H1 (cell line): Measurements from ENCODE around the gene RPS6KL1. TPM values are rescaled to one million over a fixed set of nuclear protein-coding genes. Genes with fewer than 3 reads are reported as not detected.

ENCODE experiments used
- CTCF ChIA-PET: fragments of 300-600 bp; sonication (Branson Sonifier 250); formaldehyde crosslinking; loops from one replicate; lab custom pipeline; 2021; ENCODE audit not compliant: partially characterized antibody; lab: Charles Lee
- POLR2A ChIA-PET: fragments of 300-600 bp; sonication (Branson Sonifier 250); formaldehyde crosslinking; loops from one replicate; lab custom pipeline; 2021; ENCODE audit warnings: inconsistent platforms; ENCODE audit not compliant: partially characterized antibody; lab: Charles Lee
- DNase-seq, 2 experiments: peaks; one replicate each; pipeline versions ENCODE4 v3.0.0 to v3.0.0-alpha.2; 2010 to 2022; ENCODE audit warnings: low spot score in 2 of 2, low read depth in 1 of 2, mixed read lengths in 1 of 2
- FAIRE-seq: peaks from 2 replicates; lab custom pipeline; 2011; peaks lifted over from hg19 to GRCh38; lab: Jason Lieb, UNC
- H2AFZ ChIP-seq: 2 replicates; pipeline ENCODE4 v1.8.1; 2012; ENCODE audit warnings: low read length, inconsistent platforms
- H2AK5ac ChIP-seq: 2 replicates; pipeline ENCODE4 v1.6.1; 2013; ENCODE audit warnings: low read depth, low read length
- H2BK120ac ChIP-seq: replicated peaks from 2 replicates; pipeline ENCODE3; 2013; ENCODE audit warnings: low read depth, low read length, inconsistent platforms
- H2BK12ac ChIP-seq: 2 replicates; pipeline ENCODE4 v1.6.1; 2013; ENCODE audit warnings: low read depth, low read length
- H2BK15ac ChIP-seq: 2 replicates; pipeline ENCODE4 v1.6.1; 2013; ENCODE audit warnings: low read length
- H2BK20ac ChIP-seq: 2 replicates; pipeline ENCODE4 v1.6.1; 2013; ENCODE audit warnings: low read length
- H2BK5ac ChIP-seq: 2 replicates; pipeline ENCODE4 v1.6.1; 2013; ENCODE audit warnings: low read depth, low read length
- H3K14ac ChIP-seq: 2 replicates; pipeline ENCODE4 v1.6.1; 2013; ENCODE audit warnings: inconsistent platforms; ENCODE audit not compliant: insufficient read length
- H3K18ac ChIP-seq: 2 replicates; pipeline ENCODE4 v1.6.1; 2013; ENCODE audit warnings: low read length; ENCODE audit errors: extremely low read depth
- H3K23ac ChIP-seq: 2 replicates; pipeline ENCODE4 v1.6.1; 2013; ENCODE audit warnings: inconsistent platforms; ENCODE audit not compliant: insufficient read length
- H3K23me2 ChIP-seq: 2 replicates; pipeline ENCODE4 v1.6.1; 2013; ENCODE audit warnings: low read depth, low read length
- H3K27ac ChIP-seq: 2 replicates; pipeline ENCODE4 v1.6.1; 2011; ENCODE audit warnings: low read depth, low read length, inconsistent platforms
- H3K27me3 ChIP-seq, 4 experiments: replicated peaks in 1 of 4; 1 replicate in 1 of 4; 2 replicates in 3 of 4; pipeline versions ENCODE4 v1.6.1 to v1.8.1; 2011 to 2013; ENCODE audit warnings: low read length in 3 of 4, mild to moderate bottlenecking in 3 of 4, inconsistent platforms in 2 of 4, mixed read lengths in 2 of 4, moderate library complexity in 1 of 4; ENCODE audit not compliant: control insufficient read depth in 3 of 4, insufficient read depth in 3 of 4; ENCODE audit errors: extremely low read depth in 1 of 4
- H3K36me3 ChIP-seq, 4 experiments: 2 replicates each; pipeline versions ENCODE4 v1.6.1 to v1.8.1; 2011 to 2013; ENCODE audit warnings: mild to moderate bottlenecking in 4 of 4, low read length in 3 of 4, moderate library complexity in 2 of 4, control low read depth in 1 of 4, inconsistent platforms in 1 of 4; ENCODE audit not compliant: insufficient read depth in 4 of 4, control insufficient read depth in 2 of 4
- H3K4ac ChIP-seq: replicated peaks from 2 replicates; pipeline ENCODE3; 2013; ENCODE audit warnings: low read length, low read depth, mixed read lengths, inconsistent platforms; ENCODE audit not compliant: insufficient read length
- H3K4me1 ChIP-seq, 4 experiments: replicated peaks in 1 of 4; 1 replicate in 1 of 4; 2 replicates in 3 of 4; pipeline versions ENCODE4 v1.6.1 to v1.8.1; 2011 to 2013; ENCODE audit warnings: low read length in 3 of 4, inconsistent platforms in 2 of 4, mixed read lengths in 1 of 4; ENCODE audit not compliant: insufficient read depth in 4 of 4, control insufficient read depth in 3 of 4
- H3K4me2 ChIP-seq, 2 experiments: 2 replicates each; pipeline versions ENCODE4 v1.6.1 to v1.8.1; 2011 to 2013; ENCODE audit warnings: low read depth in 2 of 2, low read length in 2 of 2, control low read depth in 1 of 2, inconsistent platforms in 1 of 2, mild to moderate bottlenecking in 1 of 2; ENCODE audit not compliant: insufficient read depth in 1 of 2
- H3K4me3 ChIP-seq, 4 experiments: fragments of 200-600, 300-600 bp in 1 of 4; sonication (generic), shearing (Covaris generic), sonication (Bioruptor Twin) in 1 of 4; 2 replicates each; pipeline versions ENCODE4 v1.5.1 to v1.8.1; 2011 to 2016; ENCODE audit warnings: low read length in 4 of 4, low read depth in 3 of 4, control low read depth in 2 of 4, inconsistent platforms in 2 of 4, mild to moderate bottlenecking in 2 of 4, mixed read lengths in 1 of 4, moderate library complexity in 1 of 4; ENCODE audit not compliant: insufficient read depth in 2 of 4; ENCODE audit errors: extremely low read depth in 1 of 4
- H3K56ac ChIP-seq: replicated peaks from 2 replicates; pipeline ENCODE3; 2013; ENCODE audit warnings: low read depth, mild to moderate bottlenecking, mixed read lengths, low read length, inconsistent platforms; ENCODE audit not compliant: insufficient read length
- H3K79me1 ChIP-seq: 2 replicates; pipeline ENCODE4 v1.6.1; 2013; ENCODE audit warnings: low read depth, low read length, control low read depth
- H3K79me2 ChIP-seq, 2 experiments: 2 replicates each; pipeline versions ENCODE4 v1.6.1 to v1.8.1; 2012 to 2013; ENCODE audit warnings: low read length in 2 of 2, mild to moderate bottlenecking in 2 of 2, inconsistent platforms in 1 of 2; ENCODE audit not compliant: insufficient read depth in 2 of 2, control insufficient read depth in 1 of 2
- H3K9ac ChIP-seq, 4 experiments: replicated peaks in 1 of 4; 1 replicate in 1 of 4; 2 replicates in 3 of 4; pipeline versions ENCODE4 v1.6.1 to v1.8.1; 2011 to 2013; ENCODE audit warnings: low read depth in 3 of 4, low read length in 3 of 4, control low read depth in 2 of 4, mild to moderate bottlenecking in 2 of 4, moderate library complexity in 2 of 4, inconsistent platforms in 1 of 4; ENCODE audit errors: extremely low read depth in 1 of 4
- H3K9me3 ChIP-seq, 2 experiments: 2 replicates each; pipeline versions ENCODE4 v1.6.1 to v1.8.1; 2012 to 2013; ENCODE audit warnings: mild to moderate bottlenecking in 2 of 2, moderate library complexity in 2 of 2, control low read depth in 1 of 2, inconsistent platforms in 1 of 2, low read depth in 1 of 2, low read length in 1 of 2, mixed read lengths in 1 of 2; ENCODE audit not compliant: insufficient read depth in 2 of 2
- H4K20me1 ChIP-seq, 2 experiments: replicated peaks in 1 of 2; 2 replicates each; pipeline versions ENCODE3 to v1.8.1; 2011 to 2013; ENCODE audit warnings: inconsistent platforms in 2 of 2, low read length in 2 of 2, mild to moderate bottlenecking in 1 of 2; ENCODE audit not compliant: insufficient read depth in 2 of 2, control insufficient read depth in 1 of 2
- H4K5ac ChIP-seq: 2 replicates; pipeline ENCODE4 v1.6.1; 2013; ENCODE audit warnings: low read length, low read depth, mixed read lengths, inconsistent platforms; ENCODE audit not compliant: insufficient read length
- H4K8ac ChIP-seq: 2 replicates; pipeline ENCODE4 v1.8.0; 2013; ENCODE audit warnings: mild to moderate bottlenecking, moderate library complexity, low read length, inconsistent platforms; ENCODE audit not compliant: insufficient read depth; ENCODE audit errors: extremely low read depth
- H4K91ac ChIP-seq: replicated peaks from 2 replicates; pipeline ENCODE3; 2013; ENCODE audit warnings: low read length, mixed read lengths, inconsistent platforms; ENCODE audit not compliant: insufficient read length
- ATF3 ChIP-seq: IDR thresholded peaks from 2 replicates; pipeline ENCODE4 v1.6.1; 2011; ENCODE audit warnings: low read depth, mild to moderate bottlenecking, low read length; ENCODE audit not compliant: insufficient read depth
- CTCF ChIP-seq, 3 experiments: IDR thresholded peaks; 1 replicate in 2 of 3; 2 replicates in 1 of 3; pipeline versions ENCODE4 v1.5.1 to v1.6.1; 2011; ENCODE audit warnings: low read length in 3 of 3, mild to moderate bottlenecking in 3 of 3, inconsistent platforms in 2 of 3, low read depth in 1 of 3, moderate library complexity in 1 of 3; ENCODE audit not compliant: insufficient read depth in 1 of 3; ENCODE audit errors: control extremely low read depth in 1 of 3
- EP300 ChIP-seq, 2 experiments: IDR thresholded peaks; 1 replicate in 1 of 2; 2 replicates in 1 of 2; pipeline ENCODE4 v1.6.1; 2011 to 2012; ENCODE audit warnings: low read depth in 2 of 2, low read length in 2 of 2, mild to moderate bottlenecking in 2 of 2, borderline replicate concordance in 1 of 2, inconsistent platforms in 1 of 2, moderate library complexity in 1 of 2
- RNF2 ChIP-seq: fragments of 200-900, 300-1000 bp; sonication (generic); IDR thresholded peaks from 2 replicates; pipeline ENCODE4 v1.7.1; 2016; ENCODE audit warnings: borderline replicate concordance, low read depth, mild to moderate bottlenecking, antibody characterized with exemption, low read length; ENCODE audit not compliant: poor library complexity, severe bottlenecking; ENCODE audit errors: missing control alignments
- SIN3A ChIP-seq, 2 experiments: IDR thresholded peaks in 1 of 2; conservative IDR thresholded peaks in 1 of 2; 2 replicates each; pipeline ENCODE4 v1.6.1; 2011 to 2012; ENCODE audit warnings: low read length in 2 of 2, improper control_type of control experiment in 1 of 2, low read depth in 1 of 2, mild to moderate bottlenecking in 1 of 2
- SRF ChIP-seq: IDR thresholded peaks from 2 replicates; pipeline ENCODE4 v1.6.1; 2011; ENCODE audit warnings: mild to moderate bottlenecking, low read depth, low read length, moderate library complexity
- TBP ChIP-seq: IDR thresholded peaks from 2 replicates; pipeline ENCODE4 v1.6.1; 2011; ENCODE audit warnings: low read depth, low read length, improper control_type of control experiment
- YY1 ChIP-seq: IDR thresholded peaks from 2 replicates; pipeline ENCODE4 v1.6.1; 2011; ENCODE audit warnings: low read depth, mild to moderate bottlenecking, low read length
- WGBS, 2 experiments: shearing (Covaris generic) in 1 of 2; methylation state at CpG; one replicate each; pipeline versions ENCODE4 v1.1.6 to v1.1.7; 2013 to 2015; ENCODE audit warnings: low lambda C conversion rate in 2 of 2, mixed read lengths in 2 of 2, inconsistent platforms in 1 of 2, low coverage in 1 of 2, missing lambda C conversion rate in 1 of 2; ENCODE audit not compliant: insufficient replicate concordance in 2 of 2, insufficient coverage in 1 of 2, insufficient read length in 1 of 2; ENCODE audit errors: extremely low coverage in 1 of 2, missing lambda C conversion rate in 1 of 2; 5-methylcytosine and 5-hydroxymethylcytosine counted together
- polyA plus RNA-seq, 7 experiments: library from polyadenylated mRNA; depleted of rRNA in 3 of 7; stranded (reverse) in 5 of 7; unstranded in 2 of 7; fragments of >200 nt in 5 of 7; fragments of 200-250 nt in 2 of 7; gene quantifications; 1 replicate in 5 of 7; 2 replicates in 1 of 7; 4 replicates in 1 of 7; pipeline versions ENCODE4 v1.2.1 to v1.2.3, GENCODE V29; 2011 to 2013; ENCODE audit warnings: missing spikeins in 2 of 7, mixed read lengths in 2 of 7
- total RNA-seq: library from RNA; stranded (reverse); fragmentation: NEBNext Ultra II Directional; extraction: Animal tissue kit (Norgen Biotek cat#: 25700); gene quantifications from 2 replicates; pipeline ENCODE4 v1.2.1, GENCODE V29; 2021

RPS6KL1 gene
- total and polyA plus RNA-seq, 2 of the 8 experiments (the other 6 are each of a cell fraction or from before 2014, with no cell fraction given), result 9.8 to 13.8 TPM

- POLR2A ChIA-PET, result interaction anchor here (0.8 to 1.0 kb wide), 2 partner anchors 40 to 54 kb away, joined by 3 read pairs; partner anchors contain the start of gene EIF2B2
- H3K4me3 ChIP-seq, result no peak overlapping the region
- no peak overlapping the region for H2BK12ac ChIP-seq
- no peak for TF ChIP-seq ATF3
- TF ChIP-seq SIN3A (conservative IDR thresholded peaks at IDR 0.05 in 1 of 2, IDR thresholded peaks at IDR 0.05 in 1 of 2; ENCODE audit: low read depth in 1 of 2, low read length in 2 of 2), result no peak
- no peak for TF ChIP-seq EP300 (IDR thresholded peaks at IDR 0.05; ENCODE audit: borderline replicate concordance in 1 of 2, low read depth in 2 of 2, low read length in 2 of 2)
- no peak for TF ChIP-seq TBP
- TF ChIP-seq YY1, result no peak
- no peak for TF ChIP-seq SRF
- no peak for TF ChIP-seq CTCF (IDR thresholded peaks at IDR 0.05; ENCODE audit: control extremely low read depth in 1 of 3, insufficient read depth in 1 of 3, low read depth in 1 of 3, low read length in 3 of 3)
- no peak for TF ChIP-seq RNF2
Observed at GRCh38 chr14:74949191-74949601, 26.1 kb upstream of the RPS6KL1 start.

More at GRCh38 chr14:74949191-74949601, 26.1 kb upstream of the RPS6KL1 start:
- no peak overlapping the region for H3K9ac ChIP-seq
- no peak overlapping the region for H3K18ac ChIP-seq
- H4K5ac ChIP-seq, result no peak overlapping the region
- H2BK5ac ChIP-seq, result no peak overlapping the region
- H3K27ac ChIP-seq, result no peak overlapping the region
- no peak overlapping the region for H2BK15ac ChIP-seq
- no peak overlapping the region for H3K4ac ChIP-seq
- peaks cover 0 to 17% (median 4%) of the 10 kb centered on the region in 4 experiments; a peak in 5 of 7 replicates for H3K4me1 ChIP-seq
- no peak overlapping the region for H4K8ac ChIP-seq
- H4K91ac ChIP-seq, result no peak overlapping the region
- H2BK20ac ChIP-seq, result no peak overlapping the region
- no peak overlapping the region for H2BK120ac ChIP-seq
- H3K56ac ChIP-seq, result no peak overlapping the region
- no peaks in the 10 kb centered on the region for H3K9me3 ChIP-seq
- no peak for FAIRE-seq
- H3K27me3 ChIP-seq, result peaks cover 0 to 2% (median 1%) of the 10 kb centered on the region in 4 experiments; a peak in 2 of 7 replicates
- H3K4me2 ChIP-seq, result no peak overlapping the region
- no peaks in the 10 kb centered on the region for H3K79me1 ChIP-seq
- no peak overlapping the region for H3K14ac ChIP-seq
- H2AFZ ChIP-seq, result no peak overlapping the region
- H3K23ac ChIP-seq, result no peak overlapping the region
- no peaks in the 10 kb centered on the region for H3K79me2 ChIP-seq
- H3K23me2 ChIP-seq, result no peaks in the 10 kb centered on the region
- CTCF ChIA-PET, result interaction anchor here (0.6 to 11.9 kb wide), 10 partner anchors 10 to 139 kb away, joined by 3 to 146 read pairs (median 6); no protein-coding TSS in a partner anchor
- no peaks in the 10 kb centered on the region for H4K20me1 ChIP-seq
- no peak overlapping the region for H2AK5ac ChIP-seq
- WGBS, 2 experiments, result 91% methylated on average over 15 of the region's 16 CpGs; no CpG with 5 or more reads in 1 of the 2 experiments
- no peaks in the 10 kb centered on the region for H3K36me3 ChIP-seq
- no peak for DNase-seq
